Activated effector memory CD4-positive, alpha-beta T cell treated with anti-CD3 and anti-CD28 coated beads, Interleukin-2, amount 50 U/mL, for 16 hours (primary cell): ENCODE results near the gene CD6.

ENCODE experiments used
- DNase-seq: peaks from one replicate; pipeline ENCODE4 v3.0.0-alpha.2; 2020

The CD6 gene, protein sequence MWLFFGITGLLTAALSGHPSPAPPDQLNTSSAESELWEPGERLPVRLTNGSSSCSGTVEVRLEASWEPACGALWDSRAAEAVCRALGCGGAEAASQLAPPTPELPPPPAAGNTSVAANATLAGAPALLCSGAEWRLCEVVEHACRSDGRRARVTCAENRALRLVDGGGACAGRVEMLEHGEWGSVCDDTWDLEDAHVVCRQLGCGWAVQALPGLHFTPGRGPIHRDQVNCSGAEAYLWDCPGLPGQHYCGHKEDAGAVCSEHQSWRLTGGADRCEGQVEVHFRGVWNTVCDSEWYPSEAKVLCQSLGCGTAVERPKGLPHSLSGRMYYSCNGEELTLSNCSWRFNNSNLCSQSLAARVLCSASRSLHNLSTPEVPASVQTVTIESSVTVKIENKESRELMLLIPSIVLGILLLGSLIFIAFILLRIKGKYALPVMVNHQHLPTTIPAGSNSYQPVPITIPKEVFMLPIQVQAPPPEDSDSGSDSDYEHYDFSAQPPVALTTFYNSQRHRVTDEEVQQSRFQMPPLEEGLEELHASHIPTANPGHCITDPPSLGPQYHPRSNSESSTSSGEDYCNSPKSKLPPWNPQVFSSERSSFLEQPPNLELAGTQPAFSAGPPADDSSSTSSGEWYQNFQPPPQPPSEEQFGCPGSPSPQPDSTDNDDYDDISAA

DNA sequence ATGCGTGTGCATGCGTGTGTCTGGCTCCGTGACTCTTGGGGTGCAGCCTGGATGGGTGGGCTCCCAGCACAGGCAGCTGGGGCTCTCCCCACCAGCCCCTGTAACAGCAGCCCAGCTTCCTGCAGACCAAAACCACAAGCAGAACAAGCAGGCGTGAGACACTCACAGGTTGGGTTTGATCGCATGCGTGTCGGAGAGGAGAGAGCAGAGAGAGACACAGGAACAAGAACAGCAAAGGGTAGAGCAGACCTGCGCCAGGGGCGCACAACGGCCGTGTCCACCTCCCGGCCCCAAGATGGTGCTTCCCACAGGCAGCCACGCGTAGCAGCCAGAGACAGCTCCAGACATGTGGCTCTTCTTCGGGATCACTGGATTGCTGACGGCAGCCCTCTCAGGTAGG is at the start of gene CD6:
TSS of gene CD6 (plus strand) at position 161 of the 400 bp plus-strand sequence. CDS start at position 347, 186 bp downstream.
- peak; percentile 86 for DNase-seq

DNA sequence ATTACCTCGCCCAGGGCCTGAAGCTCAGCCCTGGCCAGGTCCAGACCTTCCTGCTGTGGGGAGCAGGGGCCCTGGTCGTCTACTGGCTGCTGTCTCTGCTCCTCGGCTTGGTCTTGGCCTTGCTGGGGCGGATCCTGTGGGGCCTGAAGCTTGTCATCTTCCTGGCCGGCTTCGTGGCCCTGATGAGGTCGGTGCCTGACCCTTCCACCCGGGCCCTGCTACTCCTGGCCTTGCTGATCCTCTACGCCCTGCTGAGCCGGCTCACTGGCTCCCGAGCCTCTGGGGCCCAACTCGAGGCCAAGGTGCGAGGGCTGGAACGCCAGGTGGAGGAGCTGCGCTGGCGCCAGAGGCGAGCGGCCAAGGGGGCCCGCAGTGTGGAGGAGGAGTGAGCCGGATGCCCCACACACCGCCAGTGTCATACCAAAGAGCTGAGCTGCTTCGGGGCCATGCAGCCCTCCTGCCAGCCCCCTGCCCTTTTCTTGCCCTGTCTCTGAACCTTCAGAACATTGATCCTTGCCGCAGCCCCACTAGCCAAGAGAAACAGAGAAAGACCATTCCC is 49.6 kb upstream of the CD6 start:
- no peak for DNase-seq

DNA sequence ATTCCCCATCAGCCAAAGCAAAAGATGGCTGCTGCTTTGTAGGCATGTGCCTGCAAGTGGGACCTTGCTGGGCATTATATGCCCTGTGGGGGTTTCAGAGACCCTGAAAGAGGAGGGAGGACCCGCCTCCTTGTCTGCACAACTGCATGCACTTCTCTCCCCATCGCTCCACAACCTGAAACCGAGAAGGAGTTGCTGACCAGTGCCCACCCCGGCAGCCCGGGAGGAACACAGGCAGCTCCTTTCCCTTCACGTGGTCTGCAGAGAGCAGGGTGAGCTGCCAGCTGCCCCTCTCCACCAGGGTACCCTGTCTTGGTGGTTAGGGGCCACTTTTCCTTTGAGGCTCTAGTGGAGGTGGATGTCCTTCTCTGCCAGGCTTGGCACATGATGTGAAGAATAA is 48.6 kb upstream of the CD6 start:
- DNase-seq, result no peak

DNA sequence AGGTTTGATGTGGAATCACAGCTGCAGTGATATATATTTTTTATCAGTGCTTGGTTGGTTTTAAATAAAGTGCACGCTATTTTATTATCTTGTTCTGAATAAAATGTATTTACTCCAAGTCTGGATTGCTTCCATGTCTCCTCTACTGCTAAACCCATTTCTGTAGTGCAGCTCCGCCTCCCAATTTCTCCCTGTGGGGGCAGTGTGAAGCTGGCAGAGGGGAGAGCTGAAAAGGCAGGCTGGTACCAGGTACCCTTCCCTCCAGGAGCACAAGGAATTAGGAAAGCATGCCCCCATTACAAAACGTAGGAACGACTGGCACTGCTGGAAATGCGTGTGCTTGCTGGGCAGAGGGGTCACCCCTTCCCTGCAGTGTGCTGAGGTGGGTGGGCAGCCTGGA is 48.2 kb upstream of the CD6 start:
- no peak for DNase-seq

DNA sequence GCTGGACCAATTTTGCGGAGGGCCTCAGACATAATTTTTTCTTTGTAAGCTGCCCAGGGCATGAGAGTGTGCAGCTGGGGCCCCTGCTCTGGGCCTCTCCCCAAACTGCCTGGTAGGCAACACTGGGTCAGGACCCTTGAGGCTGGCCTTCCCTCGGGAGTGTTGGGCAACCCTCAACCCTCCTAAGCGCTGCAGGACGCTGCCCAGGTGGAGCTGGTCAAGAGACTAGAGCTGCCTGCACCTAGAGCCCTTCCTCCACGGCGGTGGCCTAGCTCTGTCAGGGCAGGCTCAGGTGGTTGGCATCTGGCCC is 47.7 kb upstream of the CD6 start:
- no peak for DNase-seq

DNA sequence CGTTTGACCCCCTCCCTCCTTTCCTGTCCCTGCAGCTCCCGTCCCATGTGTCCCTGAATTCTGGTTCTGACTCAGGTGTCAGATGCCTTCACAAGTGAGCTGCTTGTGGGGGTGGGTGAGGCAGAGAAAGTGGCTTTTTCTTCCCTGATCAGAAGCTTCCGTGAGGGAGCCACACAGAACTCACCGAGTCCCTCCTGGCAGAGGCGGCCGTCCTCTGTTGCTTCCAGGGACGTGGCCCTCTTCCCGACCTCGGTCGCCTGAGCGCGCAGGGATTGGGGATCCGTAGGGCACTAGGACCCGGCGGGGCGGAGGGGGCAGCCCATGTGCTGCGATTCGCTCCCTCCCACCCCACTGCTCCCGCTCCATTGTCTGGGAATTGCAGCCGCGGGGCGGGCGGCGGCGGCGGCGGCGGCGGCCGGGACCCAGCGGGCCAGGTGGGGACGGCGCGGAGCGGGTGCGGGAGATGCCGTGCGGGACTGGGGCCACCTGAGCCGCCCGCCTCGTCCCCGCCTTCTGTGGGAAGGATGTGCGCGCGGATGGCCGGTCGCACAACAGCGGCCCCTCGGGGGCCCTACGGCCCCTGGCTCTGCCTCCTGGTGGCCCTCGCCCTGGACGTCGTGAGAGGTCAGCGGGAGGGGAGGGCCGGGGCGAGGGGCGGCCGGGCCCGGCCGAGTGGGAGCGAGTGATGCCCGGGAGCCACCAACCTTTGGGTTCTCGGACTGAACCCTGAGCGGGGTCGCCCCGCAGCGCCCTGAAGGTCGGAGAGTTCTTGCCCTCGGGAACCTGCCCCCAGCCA is 47.2 kb upstream of the CD6 start, which contains the start of gene TMEM132A:
TSS of gene TMEM132A (plus strand) at position 351 of the 796 bp plus-strand sequence. CDS start at position 525, 174 bp downstream.
- DNase-seq, result no peak

DNA sequence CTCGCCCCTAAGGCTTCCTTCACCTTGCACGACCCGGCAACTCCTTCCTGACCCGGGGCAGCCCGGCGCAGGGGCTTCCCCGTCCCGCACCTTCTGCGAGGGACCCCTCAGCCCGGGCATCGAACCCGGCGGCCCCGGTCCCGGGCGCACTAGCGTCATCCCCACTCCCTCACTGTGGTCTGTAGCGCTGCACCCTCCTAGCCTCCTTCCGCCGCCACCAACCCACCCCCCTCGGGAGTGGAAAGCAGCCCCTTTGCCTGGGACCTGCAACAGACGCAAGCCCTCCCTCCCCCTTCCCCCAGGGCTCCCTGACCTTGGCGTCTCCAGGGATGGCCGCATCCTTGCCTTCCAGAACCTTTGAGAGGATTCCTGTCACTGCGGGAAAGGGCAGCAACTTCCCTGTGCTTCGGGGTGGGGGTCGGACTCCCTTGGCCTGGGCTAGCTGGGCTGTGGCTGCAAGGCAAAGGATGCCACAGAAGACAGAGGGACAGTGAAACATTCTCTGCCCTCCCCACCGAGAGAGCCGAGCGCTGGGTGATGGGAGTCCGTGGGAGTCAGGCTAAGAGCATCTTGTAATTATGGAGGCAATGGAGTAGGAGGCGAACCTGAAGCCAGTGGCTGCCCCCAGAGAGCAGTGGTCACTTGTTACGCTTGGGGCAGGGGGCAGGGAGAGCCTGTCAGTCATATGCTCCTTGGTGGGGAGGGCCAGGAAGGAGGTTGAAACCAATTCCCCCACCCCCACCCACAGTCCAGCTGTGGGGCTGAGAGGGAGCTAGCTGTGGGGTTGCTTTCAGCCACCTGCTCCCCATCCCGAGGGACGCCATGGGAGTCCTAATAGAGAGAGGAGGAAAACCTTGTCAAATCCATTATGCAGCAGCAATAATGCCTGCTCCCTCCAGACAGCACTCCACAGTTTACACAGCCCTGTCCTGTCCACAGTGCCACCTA is 46.3 kb upstream of the CD6 start:
- DNase-seq, result no peak

DNA sequence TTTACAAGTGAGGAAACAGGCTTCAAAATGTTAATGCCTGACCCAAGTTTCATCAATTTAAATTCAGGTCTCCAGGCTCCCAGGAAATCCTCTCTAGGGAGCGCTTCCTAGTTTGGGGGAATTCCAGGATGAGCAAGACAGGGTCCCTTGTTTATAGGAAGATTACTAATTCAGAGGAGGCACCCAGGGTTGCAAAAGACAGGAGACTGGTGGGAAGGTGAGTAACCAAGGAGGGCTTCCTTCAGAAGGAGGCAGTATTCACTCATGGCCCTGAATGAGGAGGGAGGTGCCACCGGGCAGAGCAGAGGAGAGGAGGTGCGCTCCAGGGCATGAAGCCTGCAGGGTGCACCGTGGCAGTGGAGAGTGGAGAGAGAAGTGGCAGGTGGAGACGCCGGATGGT is 45.6 kb upstream of the CD6 start:
- DNase-seq, result no peak

DNA sequence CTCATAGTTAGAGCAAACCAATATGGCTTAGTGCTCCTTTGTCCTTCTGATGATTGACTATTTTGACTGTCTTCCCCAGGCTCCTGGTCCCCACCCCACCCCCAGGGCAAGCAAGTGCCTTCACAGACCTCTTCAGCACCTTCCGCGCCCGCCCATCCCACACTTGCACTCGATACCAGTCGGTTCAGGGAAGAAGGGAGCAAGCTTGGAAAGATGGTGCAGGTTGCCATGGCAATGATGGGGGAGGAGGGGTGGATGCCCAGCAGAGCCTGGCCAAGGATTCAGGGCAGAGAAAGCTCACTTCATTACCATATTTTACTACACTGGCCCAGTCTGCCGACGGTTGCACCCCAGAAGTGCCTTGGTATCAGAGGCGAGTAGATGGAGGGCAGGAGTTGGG is 45.0 kb upstream of the CD6 start:
- DNase-seq, result no peak

DNA sequence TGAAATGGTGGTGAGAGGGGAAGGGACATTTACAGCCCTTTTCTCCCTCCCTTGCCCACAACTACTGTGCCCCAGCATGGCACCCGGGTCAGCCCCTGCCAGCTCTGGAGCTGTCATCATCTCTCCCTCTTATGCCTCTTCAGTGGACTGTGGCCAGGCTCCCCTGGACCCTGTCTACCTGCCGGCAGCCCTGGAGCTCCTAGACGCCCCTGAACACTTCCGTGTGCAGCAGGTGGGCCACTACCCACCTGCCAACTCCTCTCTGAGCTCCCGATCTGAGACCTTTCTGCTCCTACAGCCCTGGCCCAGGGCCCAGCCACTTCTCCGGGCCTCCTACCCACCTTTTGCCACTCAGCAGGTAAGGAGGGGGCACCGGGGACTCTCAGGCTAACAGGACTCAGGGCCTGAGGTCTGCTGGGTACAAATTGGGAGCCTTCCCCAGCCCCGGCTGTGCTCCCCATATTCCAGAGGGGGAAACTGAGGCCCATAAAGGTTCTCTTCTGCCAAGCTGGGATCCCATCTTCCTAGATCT is 44.4 kb upstream of the CD6 start:
- no peak for DNase-seq

DNA sequence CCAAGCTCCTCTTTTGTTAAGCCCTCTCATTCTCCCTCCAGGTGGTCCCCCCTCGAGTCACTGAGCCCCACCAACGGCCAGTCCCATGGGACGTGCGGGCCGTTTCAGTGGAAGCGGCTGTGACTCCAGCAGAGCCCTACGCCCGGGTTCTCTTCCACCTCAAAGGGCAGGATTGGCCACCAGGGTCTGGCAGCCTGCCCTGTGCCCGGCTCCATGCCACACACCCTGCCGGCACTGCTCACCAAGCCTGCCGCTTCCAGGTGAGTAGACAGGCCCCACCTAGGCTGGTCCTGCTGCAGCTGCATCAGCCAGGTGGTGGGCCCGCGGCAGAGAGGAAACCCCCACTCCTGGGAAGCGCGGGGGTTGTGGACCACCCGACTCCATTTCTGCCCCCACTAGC is 43.9 kb upstream of the CD6 start:
- no peak for DNase-seq

DNA sequence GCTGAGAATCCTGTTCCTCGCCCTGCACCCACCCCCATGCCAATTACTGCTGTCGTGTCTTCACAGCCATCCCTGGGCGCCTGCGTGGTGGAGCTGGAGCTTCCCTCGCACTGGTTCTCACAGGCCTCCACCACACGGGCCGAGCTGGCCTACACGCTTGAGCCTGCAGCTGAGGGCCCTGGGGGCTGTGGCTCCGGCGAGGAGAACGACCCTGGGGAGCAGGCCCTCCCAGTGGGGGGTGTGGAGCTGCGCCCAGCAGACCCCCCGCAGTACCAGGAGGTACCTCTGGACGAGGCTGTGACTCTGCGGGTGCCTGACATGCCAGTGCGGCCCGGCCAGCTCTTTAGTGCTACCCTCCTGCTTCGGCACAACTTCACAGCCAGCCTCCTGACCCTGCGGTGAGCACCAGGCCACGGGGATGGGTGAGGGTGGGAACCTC is 42.9 kb upstream of the CD6 start:
- DNase-seq, result no peak

DNA sequence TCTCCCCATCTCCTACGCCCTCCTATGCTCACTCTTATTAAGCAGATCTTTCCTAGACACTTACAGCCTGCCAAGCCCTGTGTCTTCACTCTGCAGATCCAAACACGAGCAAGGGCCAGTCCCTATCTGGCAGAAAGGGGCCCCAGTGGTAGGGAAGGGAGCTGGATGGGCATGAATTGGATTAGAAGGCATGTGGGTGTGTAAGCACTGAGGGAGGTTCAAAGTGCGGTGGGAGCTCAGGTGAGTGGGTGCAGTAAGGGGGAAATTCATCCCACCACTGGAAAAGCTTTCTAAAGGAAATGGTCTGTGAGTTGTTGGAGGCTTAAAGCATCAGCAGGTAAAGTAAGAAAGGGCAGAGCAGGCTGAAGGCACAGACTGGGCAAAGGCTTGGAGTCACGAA is 41.7 kb upstream of the CD6 start:
- DNase-seq, result no peak

DNA sequence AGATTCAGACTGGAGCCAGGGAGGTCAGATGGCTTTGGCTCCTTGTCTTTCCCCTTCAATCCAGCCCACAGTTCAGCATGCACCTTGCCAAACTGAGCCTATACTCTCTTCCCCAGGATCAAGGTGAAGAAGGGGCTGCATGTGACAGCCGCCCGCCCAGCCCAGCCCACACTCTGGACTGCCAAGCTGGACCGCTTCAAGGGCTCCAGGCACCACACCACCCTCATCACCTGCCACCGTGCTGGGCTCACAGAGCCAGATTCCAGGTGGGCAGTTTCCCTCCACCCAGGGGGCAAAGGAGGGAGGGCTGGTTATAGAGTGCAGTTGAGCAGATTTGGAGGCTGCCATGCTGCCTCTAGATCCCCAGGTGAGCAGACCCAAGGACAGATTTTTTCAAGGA is 41.1 kb upstream of the CD6 start:
- no peak for DNase-seq

DNA sequence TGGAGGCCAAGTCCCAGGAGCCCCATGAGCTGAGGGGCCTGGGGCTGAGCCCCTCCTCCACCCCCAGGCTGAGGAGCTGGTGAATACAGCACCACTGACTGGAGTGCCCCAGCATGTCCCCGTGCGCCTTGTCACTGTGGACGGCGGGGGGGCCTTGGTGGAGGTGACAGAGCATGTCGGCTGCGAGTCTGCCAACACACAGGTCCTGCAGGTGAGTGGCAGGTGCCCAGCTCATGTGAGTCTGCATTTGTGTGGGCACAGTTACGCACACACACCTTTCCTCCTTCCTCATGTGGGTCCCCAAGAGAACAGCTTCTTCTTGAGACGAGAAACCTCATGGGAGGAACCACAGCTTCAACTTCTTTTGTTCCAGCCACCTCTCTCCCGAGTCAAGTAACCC is 39.6 kb upstream of the CD6 start:
- no peak for DNase-seq

DNA sequence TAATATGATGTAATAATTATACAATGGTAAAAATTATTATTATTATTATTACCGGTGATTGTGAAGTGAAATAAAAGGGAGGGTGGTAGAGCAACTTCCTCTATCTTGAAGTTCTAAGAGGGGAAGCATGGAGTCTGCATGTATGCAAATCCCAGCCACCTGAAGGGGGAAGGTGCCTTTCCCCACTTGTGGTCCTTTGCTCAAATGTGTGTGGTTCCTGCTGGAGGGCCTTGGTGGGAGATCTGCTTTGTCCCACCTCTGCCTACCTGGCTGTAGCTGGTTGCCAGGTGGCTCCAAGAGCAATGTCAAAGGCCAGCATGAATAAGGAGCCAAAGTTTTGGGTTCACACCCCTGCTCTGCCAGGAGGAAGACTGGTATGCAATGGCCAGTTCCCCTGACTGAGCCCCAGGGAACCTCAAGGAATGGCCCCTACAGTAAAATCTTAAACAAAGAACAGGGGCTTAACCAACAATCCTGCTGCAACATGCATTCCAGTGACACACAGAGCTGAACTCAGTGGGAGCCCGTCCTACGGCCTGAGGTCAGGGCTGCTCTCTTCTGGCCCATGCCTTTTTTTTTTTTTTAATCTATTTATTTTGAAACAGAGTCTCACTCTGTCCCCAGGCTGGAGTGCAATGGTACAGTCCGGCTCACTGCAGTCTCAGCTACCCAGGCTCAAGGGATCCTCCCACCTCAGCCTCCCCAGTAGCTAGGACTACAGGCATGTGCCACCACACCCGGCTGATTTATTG is 38.7 kb upstream of the CD6 start:
- DNase-seq, result no peak

DNA sequence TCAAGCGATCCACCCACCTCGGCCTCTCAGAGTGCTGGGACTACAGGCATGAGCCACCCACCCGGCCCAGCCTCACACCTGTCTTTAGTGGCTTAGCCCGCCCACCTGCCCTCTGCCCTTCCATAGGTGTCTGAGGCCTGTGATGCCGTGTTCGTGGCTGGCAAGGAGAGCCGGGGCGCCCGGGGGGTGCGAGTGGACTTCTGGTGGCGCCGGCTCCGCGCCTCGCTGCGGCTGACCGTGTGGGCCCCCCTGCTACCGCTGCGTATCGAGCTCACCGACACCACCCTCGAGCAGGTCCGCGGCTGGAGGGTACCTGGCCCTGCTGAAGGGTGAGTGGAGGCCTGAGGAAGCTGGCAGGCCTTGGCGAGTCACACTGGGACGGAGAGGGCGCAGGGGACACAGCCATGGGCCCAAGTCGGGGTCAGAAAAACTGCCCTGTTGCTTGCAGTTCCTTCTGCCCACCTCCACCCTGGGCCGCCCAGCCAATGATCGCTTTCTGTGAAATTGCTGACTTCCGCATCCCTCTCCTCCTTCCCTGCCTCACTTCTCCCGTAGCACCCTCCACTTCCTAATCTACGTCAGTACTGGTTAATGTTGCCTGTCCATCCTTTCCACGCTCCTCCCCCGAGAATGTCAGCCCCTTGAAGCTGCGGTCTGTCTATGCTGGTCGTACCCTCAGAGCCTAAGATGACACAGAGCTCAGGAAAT is 37.9 kb upstream of the CD6 start:
- no peak for DNase-seq

DNA sequence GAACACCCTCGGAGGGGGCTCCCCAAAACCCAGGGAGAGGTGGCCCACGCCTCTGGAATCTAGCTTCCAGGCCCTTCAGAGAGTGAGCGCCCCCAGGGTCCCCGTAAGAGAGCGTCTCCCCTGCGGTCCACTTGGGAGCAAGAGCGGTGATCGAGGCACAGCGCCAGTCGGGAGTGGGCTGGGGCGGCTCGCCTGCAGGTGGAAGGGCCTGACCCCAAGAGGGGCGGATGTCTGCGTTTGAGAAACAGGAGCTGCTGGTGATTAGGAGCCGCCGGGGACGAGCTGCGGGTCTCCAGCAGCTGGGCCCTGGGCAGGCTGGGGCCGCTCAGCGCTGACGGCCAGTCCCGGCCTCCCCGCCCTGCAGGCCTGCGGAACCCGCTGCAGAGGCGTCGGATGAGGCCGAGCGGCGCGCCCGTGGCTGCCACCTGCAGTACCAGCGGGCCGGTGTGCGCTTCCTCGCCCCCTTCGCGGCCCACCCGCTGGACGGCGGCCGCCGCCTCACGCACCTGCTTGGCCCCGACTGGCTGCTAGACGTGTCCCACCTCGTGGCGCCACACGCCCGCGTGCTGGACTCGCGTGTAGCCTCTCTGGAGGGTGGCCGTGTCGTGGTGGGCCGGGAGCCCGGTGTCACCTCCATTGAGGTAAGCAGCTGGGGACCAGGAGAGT is 37.2 kb upstream of the CD6 start:
- no peak for DNase-seq

DNA sequence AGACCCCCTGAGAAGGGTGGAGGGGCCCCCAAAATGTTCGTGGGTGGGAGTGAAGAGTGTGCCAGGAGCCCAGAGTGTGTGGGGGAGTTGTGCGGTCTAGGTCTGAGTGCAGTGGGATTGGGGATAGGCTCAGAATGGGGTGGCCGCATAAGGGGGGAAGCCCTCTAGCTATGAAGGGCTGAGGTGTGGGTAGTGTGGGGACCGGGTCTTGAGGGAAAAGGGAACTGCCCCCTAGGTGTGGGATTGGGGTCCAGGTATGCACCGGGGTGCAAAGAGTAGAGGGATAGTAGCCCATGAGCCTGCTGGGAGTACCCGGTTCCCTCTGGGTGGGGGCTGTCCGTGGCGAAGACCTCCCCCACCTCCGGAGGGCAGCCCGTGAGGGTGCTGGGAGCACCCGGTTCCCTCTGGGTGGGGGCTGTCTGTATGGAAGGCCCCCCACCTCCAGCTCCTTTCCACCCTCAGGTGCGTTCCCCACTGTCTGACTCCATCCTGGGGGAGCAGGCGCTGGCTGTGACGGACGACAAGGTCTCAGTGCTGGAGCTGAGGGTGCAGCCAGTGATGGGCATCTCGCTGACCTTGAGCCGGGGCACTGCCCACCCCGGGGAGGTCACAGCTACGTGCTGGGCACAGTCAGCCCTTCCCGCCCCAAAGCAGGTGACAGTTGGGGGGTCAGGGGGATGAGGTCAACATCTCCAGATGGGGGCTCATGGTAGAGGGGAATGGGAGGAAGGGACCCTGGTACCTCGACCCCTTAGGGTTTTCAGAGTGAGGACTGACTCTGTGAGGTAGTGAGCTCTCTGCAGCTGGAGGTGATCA is 36.5 kb upstream of the CD6 start:
- no peak for DNase-seq
